OCI-LY7 (cell line): ENCODE data around the gene RDH13.

ENCODE experiments used
- EZH2phosphoT487 ChIP-seq: fragments of 200-600 bp; sonication (generic); IDR thresholded peaks from 2 replicates; pipeline ENCODE4 v1.6.1; 2018; ENCODE audit warnings: low read depth, borderline replicate concordance, mild to moderate bottlenecking, mixed run types, antibody characterized with exemption, low read length, moderate library complexity, mixed read lengths
- TF ChIP-seq, protein P1 (sequence below): fragments of 200-600 bp; sonication (generic); conservative IDR thresholded peaks from 2 replicates; pipeline ENCODE4 v1.5.1; 2014; ENCODE audit warnings: mild to moderate bottlenecking, antibody characterized with exemption, low read length, moderate library complexity, mixed read lengths

GRCh38 chr19:55075371-55075998, 12.5 kb upstream of the RDH13 start, which contains the start of gene EPS8L1:
- TF ChIP-seq, protein P1, sequence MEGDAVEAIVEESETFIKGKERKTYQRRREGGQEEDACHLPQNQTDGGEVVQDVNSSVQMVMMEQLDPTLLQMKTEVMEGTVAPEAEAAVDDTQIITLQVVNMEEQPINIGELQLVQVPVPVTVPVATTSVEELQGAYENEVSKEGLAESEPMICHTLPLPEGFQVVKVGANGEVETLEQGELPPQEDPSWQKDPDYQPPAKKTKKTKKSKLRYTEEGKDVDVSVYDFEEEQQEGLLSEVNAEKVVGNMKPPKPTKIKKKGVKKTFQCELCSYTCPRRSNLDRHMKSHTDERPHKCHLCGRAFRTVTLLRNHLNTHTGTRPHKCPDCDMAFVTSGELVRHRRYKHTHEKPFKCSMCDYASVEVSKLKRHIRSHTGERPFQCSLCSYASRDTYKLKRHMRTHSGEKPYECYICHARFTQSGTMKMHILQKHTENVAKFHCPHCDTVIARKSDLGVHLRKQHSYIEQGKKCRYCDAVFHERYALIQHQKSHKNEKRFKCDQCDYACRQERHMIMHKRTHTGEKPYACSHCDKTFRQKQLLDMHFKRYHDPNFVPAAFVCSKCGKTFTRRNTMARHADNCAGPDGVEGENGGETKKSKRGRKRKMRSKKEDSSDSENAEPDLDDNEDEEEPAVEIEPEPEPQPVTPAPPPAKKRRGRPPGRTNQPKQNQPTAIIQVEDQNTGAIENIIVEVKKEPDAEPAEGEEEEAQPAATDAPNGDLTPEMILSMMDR, result no peak
- TF ChIP-seq EZH2phosphoT487, result no peak
